A673 (cell line): ENCODE data around the gene PRMT5.

Source experiments
- EZH2 ChIP-seq: fragments of 200-600 bp; sonication (generic); IDR thresholded peaks from 2 replicates; pipeline ENCODE4 v1.6.1; 2017; ENCODE audit warnings: borderline replicate concordance, low read depth, mild to moderate bottlenecking, mixed read lengths, antibody characterized with exemption, low read length; ENCODE audit not compliant: poor library complexity, severe bottlenecking
- TF ChIP-seq, protein P1 (sequence below): fragments of 300-800, 200-600 bp; sonication (generic); conservative IDR thresholded peaks from 2 replicates; pipeline ENCODE4 v1.5.1; 2017; ENCODE audit warnings: low read depth, mild to moderate bottlenecking, antibody characterized with exemption, low read length, moderate library complexity, mixed read lengths

DNA sequence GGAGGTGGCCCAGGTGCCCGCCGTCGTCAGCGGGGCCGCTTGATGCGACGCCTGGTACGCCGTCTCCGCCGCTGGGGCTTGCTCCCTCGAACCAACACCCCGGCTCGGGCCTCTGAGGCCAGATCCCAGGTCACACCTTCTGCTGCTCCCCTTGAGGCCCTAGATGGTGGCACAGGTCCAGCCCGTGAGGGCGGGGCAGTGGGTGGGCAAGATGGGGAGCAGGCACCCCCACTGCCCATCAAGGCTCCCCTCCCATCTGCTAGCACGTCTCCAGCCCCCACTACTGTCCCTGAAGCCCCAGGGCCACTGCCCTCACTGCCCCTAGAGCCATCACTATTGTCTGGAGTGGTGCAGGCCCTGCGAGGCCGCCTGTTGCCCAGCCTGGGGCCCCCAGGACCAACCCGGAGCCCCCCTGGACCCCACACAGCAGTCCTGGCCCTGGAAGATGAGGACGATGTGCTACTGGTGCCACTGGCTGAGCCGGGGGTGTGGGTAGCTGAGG lies 52.1 kb downstream of the PRMT5 start:
- TF ChIP-seq, protein P1, sequence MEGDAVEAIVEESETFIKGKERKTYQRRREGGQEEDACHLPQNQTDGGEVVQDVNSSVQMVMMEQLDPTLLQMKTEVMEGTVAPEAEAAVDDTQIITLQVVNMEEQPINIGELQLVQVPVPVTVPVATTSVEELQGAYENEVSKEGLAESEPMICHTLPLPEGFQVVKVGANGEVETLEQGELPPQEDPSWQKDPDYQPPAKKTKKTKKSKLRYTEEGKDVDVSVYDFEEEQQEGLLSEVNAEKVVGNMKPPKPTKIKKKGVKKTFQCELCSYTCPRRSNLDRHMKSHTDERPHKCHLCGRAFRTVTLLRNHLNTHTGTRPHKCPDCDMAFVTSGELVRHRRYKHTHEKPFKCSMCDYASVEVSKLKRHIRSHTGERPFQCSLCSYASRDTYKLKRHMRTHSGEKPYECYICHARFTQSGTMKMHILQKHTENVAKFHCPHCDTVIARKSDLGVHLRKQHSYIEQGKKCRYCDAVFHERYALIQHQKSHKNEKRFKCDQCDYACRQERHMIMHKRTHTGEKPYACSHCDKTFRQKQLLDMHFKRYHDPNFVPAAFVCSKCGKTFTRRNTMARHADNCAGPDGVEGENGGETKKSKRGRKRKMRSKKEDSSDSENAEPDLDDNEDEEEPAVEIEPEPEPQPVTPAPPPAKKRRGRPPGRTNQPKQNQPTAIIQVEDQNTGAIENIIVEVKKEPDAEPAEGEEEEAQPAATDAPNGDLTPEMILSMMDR: no peak
- TF ChIP-seq EZH2: no peak
